DND-41 (cell line): Measurements from ENCODE around the gene CMSS1.

Experiments
- EZH2 ChIP-seq: IDR thresholded peaks from 3 replicates; pipeline ENCODE4 v1.6.1; 2012; ENCODE audit warnings: borderline replicate concordance, low read depth, mild to moderate bottlenecking, moderate library complexity, low read length, inconsistent platforms; ENCODE audit not compliant: severe bottlenecking
- TF ChIP-seq, protein P1 (sequence below): IDR thresholded peaks from 2 replicates; pipeline ENCODE4 v1.5.1; 2012; ENCODE audit warnings: borderline replicate concordance, low read length, moderate library complexity, mild to moderate bottlenecking; ENCODE audit not compliant: poor library complexity, severe bottlenecking; ENCODE audit errors: extremely low read depth

DNA sequence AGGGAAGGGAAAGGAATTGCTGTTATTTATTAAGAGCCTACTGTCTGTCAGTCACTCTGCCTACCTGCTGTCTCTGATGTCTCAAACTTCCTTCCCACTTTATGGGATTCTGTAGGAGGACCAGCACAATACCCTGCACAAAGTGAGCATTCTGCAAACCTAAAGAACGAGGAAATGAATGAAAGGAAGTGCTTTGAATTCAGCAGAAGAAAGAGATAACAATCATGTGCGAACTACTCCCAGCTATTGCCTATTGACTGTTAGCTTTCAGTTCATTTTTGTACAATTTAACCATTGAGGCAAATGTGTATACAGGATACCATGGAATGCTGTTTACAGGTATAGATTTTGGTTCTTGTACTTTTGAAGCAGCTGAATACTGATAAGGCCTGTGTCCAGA lies 66.8 kb downstream of the CMSS1 start:
- TF ChIP-seq, protein P1, sequence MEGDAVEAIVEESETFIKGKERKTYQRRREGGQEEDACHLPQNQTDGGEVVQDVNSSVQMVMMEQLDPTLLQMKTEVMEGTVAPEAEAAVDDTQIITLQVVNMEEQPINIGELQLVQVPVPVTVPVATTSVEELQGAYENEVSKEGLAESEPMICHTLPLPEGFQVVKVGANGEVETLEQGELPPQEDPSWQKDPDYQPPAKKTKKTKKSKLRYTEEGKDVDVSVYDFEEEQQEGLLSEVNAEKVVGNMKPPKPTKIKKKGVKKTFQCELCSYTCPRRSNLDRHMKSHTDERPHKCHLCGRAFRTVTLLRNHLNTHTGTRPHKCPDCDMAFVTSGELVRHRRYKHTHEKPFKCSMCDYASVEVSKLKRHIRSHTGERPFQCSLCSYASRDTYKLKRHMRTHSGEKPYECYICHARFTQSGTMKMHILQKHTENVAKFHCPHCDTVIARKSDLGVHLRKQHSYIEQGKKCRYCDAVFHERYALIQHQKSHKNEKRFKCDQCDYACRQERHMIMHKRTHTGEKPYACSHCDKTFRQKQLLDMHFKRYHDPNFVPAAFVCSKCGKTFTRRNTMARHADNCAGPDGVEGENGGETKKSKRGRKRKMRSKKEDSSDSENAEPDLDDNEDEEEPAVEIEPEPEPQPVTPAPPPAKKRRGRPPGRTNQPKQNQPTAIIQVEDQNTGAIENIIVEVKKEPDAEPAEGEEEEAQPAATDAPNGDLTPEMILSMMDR: no peak
- no peak for TF ChIP-seq EZH2
